Measurements from ENCODE around the gene TLL2. TPM values are rescaled to one million over a fixed set of nuclear protein-coding genes. Genes with fewer than 3 reads are reported as not detected.

TLL2 gene
- total and polyA plus RNA-seq, 5 experiments from 2014 or later, result 0.13 to 0.14 TPM; not detected in 3

GRCh38 chr10:96411716-96412320 lies 101.9 kb downstream of the TLL2 start:
- Mint-ChIP-seq H3K4me3 (no peak overlapping the region), H3K4me1 (no peaks in the 10 kb centered on the region), H3K9me3 (no peaks in the 10 kb centered on the region), H3K27me3 (peaks cover 6 to 24% (median 23%) of the 10 kb centered on the region in 5 donors), H3K27ac (no peak overlapping the region), H3K36me3 (no peaks in the 10 kb centered on the region)
- ATAC-seq, result no peak
- DNase-seq, result no peak
- POLR2A ChIA-PET, result interaction anchor here (0.6 kb wide), 1 partner anchor 243 kb away, joined by 3 read pairs; no protein-coding TSS in a partner anchor

GRCh38 chr10:96410296-96410695 lies 103.4 kb downstream of the TLL2 start:
- no peak for ATAC-seq
- Mint-ChIP-seq H3K4me1 (peaks cover 0 to 2% (median 0%) of the 10 kb centered on the region in 4 donors), H3K9me3 (no peaks in the 10 kb centered on the region), H3K27ac (no peak overlapping the region), H3K36me3 (no peaks in the 10 kb centered on the region), H3K4me3 (no peak overlapping the region), H3K27me3 (peaks cover 12 to 36% (median 32%) of the 10 kb centered on the region in 5 donors)
- no peak for DNase-seq
- POLR2A ChIA-PET, result no interaction called here

GRCh38 chr10:96408201-96408600 lies 105.5 kb downstream of the TLL2 start:
- Mint-ChIP-seq H3K4me3 (no peak overlapping the region), H3K9me3 (no peaks in the 10 kb centered on the region), H3K27me3 (peaks cover 12 to 38% (median 32%) of the 10 kb centered on the region in 5 donors), H3K4me1 (peaks cover 0 to 2% (median 0%) of the 10 kb centered on the region in 4 donors), H3K27ac (no peak overlapping the region), H3K36me3 (no peaks in the 10 kb centered on the region)
- ATAC-seq (no peak), DNase-seq (no peak)
- POLR2A ChIA-PET, result no interaction called here

GRCh38 chr10:96407560-96408069 lies 106.1 kb downstream of the TLL2 start:
- H3K36me3 Mint-ChIP-seq, result no peaks in the 10 kb centered on the region
- no peak for DNase-seq
- POLR2A ChIA-PET, result no interaction called here
- peaks cover 11 to 44% (median 33%) of the 10 kb centered on the region in 5 donors for H3K27me3 Mint-ChIP-seq
- no peaks in the 10 kb centered on the region for H3K9me3 Mint-ChIP-seq
- H3K27ac Mint-ChIP-seq, result no peak overlapping the region
- no peak for ATAC-seq
- no peak overlapping the region for H3K4me3 Mint-ChIP-seq
- peaks cover 0 to 2% (median 0%) of the 10 kb centered on the region in 4 donors for H3K4me1 Mint-ChIP-seq

GRCh38 chr10:96406091-96406490 lies 107.6 kb downstream of the TLL2 start:
- Mint-ChIP-seq H3K27ac (no peak overlapping the region), H3K36me3 (no peaks in the 10 kb centered on the region), H3K27me3 (peaks cover 15 to 58% (median 38%) of the 10 kb centered on the region in 5 donors), H3K4me3 (no peak overlapping the region), H3K4me1 (peaks cover 0 to 2% (median 0%) of the 10 kb centered on the region in 4 donors), H3K9me3 (no peaks in the 10 kb centered on the region)
- ATAC-seq (no peak), DNase-seq (no peak)
- POLR2A ChIA-PET, result no interaction called here

GRCh38 chr10:96402417-96403305 lies 111.1 kb downstream of the TLL2 start:
- Mint-ChIP-seq H3K9me3 (no peaks in the 10 kb centered on the region), H3K27ac (no peak overlapping the region), H3K27me3 (peaks cover 16 to 72% (median 39%) of the 10 kb centered on the region in 5 donors), H3K4me1 (peaks cover 0 to 2% (median 0%) of the 10 kb centered on the region in 4 donors), H3K4me3 (no peak overlapping the region), H3K36me3 (no peaks in the 10 kb centered on the region)
- no peak for ATAC-seq
- POLR2A ChIA-PET, result no interaction called here
- no peak for DNase-seq

- no peak for ATAC-seq
- POLR2A ChIA-PET, result no interaction called here
These were observed 112.7 kb downstream of the TLL2 start for GRCh38 chr10:96401036-96401435.

GRCh38 chr10:96400465-96400864 lies 113.3 kb downstream of the TLL2 start:
- POLR2A ChIA-PET, result no interaction called here

More at GRCh38 chr10:96401036-96401435, 112.7 kb downstream of the TLL2 start:
- DNase-seq, result no peak
- peaks cover 0 to 3% (median 1%) of the 10 kb centered on the region in 4 donors for H3K4me1 Mint-ChIP-seq
- H3K9me3 Mint-ChIP-seq, result no peaks in the 10 kb centered on the region
- no peak overlapping the region for H3K4me3 Mint-ChIP-seq
- H3K36me3 Mint-ChIP-seq, result no peaks in the 10 kb centered on the region
- peaks cover 14 to 63% (median 27%) of the 10 kb centered on the region in 5 donors for H3K27me3 Mint-ChIP-seq
- no peak overlapping the region for H3K27ac Mint-ChIP-seq

GRCh38 chr10:96397902-96398301 lies 115.8 kb downstream of the TLL2 start:
- no peak for ATAC-seq
- POLR2A ChIA-PET, result no interaction called here
- no peak for DNase-seq
- Mint-ChIP-seq H3K4me3 (no peak overlapping the region), H3K36me3 (no peaks in the 10 kb centered on the region), H3K27me3 (peaks cover 11 to 51% (median 28%) of the 10 kb centered on the region in 5 donors), H3K4me1 (peaks cover 0 to 6% (median 1%) of the 10 kb centered on the region in 4 donors), H3K27ac (no peak overlapping the region), H3K9me3 (no peaks in the 10 kb centered on the region)

More at GRCh38 chr10:96400465-96400864, 113.3 kb downstream of the TLL2 start:
- Mint-ChIP-seq H3K27me3 (peaks cover 11 to 58% (median 27%) of the 10 kb centered on the region in 5 donors), H3K27ac (no peak overlapping the region), H3K4me3 (no peak overlapping the region), H3K36me3 (no peaks in the 10 kb centered on the region), H3K4me1 (peaks cover 0 to 6% (median 1%) of the 10 kb centered on the region in 4 donors), H3K9me3 (no peaks in the 10 kb centered on the region)
- DNase-seq (no peak), ATAC-seq (no peak)

- peaks cover 0 to 6% (median 1%) of the 10 kb centered on the region in 4 donors for H3K4me1 Mint-ChIP-seq
- POLR2A ChIA-PET, result no interaction called here
- peak; percentile 93 for ATAC-seq
These were observed 117.5 kb downstream of the TLL2 start for GRCh38 chr10:96395931-96396877.

GRCh38 chr10:96390460-96390864 lies 123.3 kb downstream of the TLL2 start:
- Mint-ChIP-seq H3K9me3 (no peaks in the 10 kb centered on the region), H3K27me3 (peaks cover 6 to 12% (median 7%) of the 10 kb centered on the region in 5 donors), H3K36me3 (no peaks in the 10 kb centered on the region), H3K27ac (no peak overlapping the region), H3K4me3 (no peak overlapping the region), H3K4me1 (no peaks in the 10 kb centered on the region)
- ATAC-seq (no peak), DNase-seq (no peak)
- POLR2A ChIA-PET, result no interaction called here

More at GRCh38 chr10:96395931-96396877, 117.5 kb downstream of the TLL2 start:
- Mint-ChIP-seq H3K9me3 (no peaks in the 10 kb centered on the region), H3K36me3 (no peaks in the 10 kb centered on the region), H3K27me3 (peaks cover 6 to 34% (median 18%) of the 10 kb centered on the region in 5 donors), H3K4me3 (peak overlapping the region; percentile 46 to 76 (median 61)), H3K27ac (no peak overlapping the region)
- peak; percentile 39 to 78 (median 55) for DNase-seq

GRCh38 chr10:96389785-96390184 lies 123.9 kb downstream of the TLL2 start:
- no peaks in the 10 kb centered on the region for H3K9me3 Mint-ChIP-seq
- DNase-seq (no peak), ATAC-seq (no peak)
- H3K4me3 Mint-ChIP-seq, result no peak overlapping the region
- POLR2A ChIA-PET, result no interaction called here
- no peaks in the 10 kb centered on the region for H3K4me1 Mint-ChIP-seq
- peaks cover 6 to 12% (median 7%) of the 10 kb centered on the region in 5 donors for H3K27me3 Mint-ChIP-seq
- no peak overlapping the region for H3K27ac Mint-ChIP-seq
- no peaks in the 10 kb centered on the region for H3K36me3 Mint-ChIP-seq
